ENCODE results near the gene RPS3. TPM values are rescaled to one million over a fixed set of nuclear protein-coding genes. Genes with fewer than 3 reads are reported as not detected.

RPS3 gene
- total RNA-seq, 1 experiment from 2014 or later: 6,280 TPM

DNA sequence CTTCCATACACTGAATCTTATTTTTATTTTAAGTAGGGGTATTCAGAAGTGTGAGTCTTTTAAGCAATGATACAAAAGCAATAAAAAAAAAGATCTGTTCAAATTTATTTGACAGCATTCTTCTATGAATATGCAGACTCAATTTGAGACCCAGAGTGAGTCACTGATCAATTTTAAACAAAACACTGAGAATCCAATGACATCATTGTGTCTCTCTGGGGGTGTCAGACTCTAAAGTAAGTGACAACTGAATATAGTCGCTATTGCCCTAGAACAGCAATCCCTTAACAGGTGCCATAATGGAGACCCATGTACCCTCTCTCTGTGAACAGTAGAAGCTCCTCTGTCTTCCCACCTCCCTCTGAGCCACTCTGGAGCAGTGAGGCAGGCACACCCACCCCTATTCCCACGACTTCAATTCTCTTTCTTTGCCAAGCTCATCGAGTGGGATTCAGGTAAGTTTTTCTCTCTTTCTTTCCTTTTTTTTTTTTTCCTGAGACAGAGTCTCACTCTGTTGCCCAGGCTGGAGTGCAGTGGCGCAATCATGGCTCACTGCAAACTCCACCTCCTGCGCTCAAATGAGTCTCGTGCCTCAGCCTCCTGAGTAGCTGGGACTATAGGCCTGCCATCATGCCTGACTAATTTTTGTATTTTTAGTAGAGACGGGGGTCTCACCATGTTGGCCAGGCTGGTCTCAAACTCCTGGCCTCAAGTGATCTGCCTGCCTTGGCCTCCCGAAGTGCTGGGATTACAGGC lies 5.1 kb upstream of the RPS3 start:
- Histone ChIP-seq H3K4me1 (peaks cover 5% of the 10 kb centered on the region), H3K4me3 (ENCODE audit: low read depth, low read length) (no peak overlapping the region), H3K9me3 (no peaks in the 10 kb centered on the region), H3K36me3 (ENCODE audit: control insufficient read depth, insufficient read depth, low read length) (no peaks in the 10 kb centered on the region), H3K27me3 (replicated peaks; ENCODE audit: control insufficient read depth, insufficient read depth, low read length) (no peaks in the 10 kb centered on the region)
- H3K27ac Mint-ChIP-seq (ENCODE audit: unreplicated experiment): no peak overlapping the region
- peaks cover 4% of the 10 kb centered on the region for H3K4me1 Mint-ChIP-seq (ENCODE audit: low read depth, unreplicated experiment)
- POLR2A ChIA-PET: interaction anchor here (1.4 kb wide), 1 partner anchor 28 kb away, joined by 3 read pairs; no protein-coding TSS in a partner anchor
- H3K36me3 Mint-ChIP-seq (ENCODE audit: insufficient read depth, unreplicated experiment): peaks cover 5% of the 10 kb centered on the region
- H3K27me3 Mint-ChIP-seq (ENCODE audit: insufficient read depth, unreplicated experiment): no peaks in the 10 kb centered on the region
- TF ChIP-seq CTCF (IDR thresholded peaks at IDR 0.05; ENCODE audit: insufficient read depth in 1 of 2, low read depth in 1 of 2, low read length in 1 of 2, severe bottlenecking in 1 of 2, unreplicated experiment in 1 of 2): no peak
- no peak overlapping the region for H3K4me3 Mint-ChIP-seq (ENCODE audit: unreplicated experiment)
- no TSS peak for BruUV-seq (replicated peaks)
- intact Hi-C loops (cut with micrococcal nuclease; ENCODE audit: unreplicated experiment): no loop called here
- no peak for DNase-seq
- H3K9me3 Mint-ChIP-seq (ENCODE audit: unreplicated experiment): no peaks in the 10 kb centered on the region
- CTCF ChIA-PET: no interaction called here

DNA sequence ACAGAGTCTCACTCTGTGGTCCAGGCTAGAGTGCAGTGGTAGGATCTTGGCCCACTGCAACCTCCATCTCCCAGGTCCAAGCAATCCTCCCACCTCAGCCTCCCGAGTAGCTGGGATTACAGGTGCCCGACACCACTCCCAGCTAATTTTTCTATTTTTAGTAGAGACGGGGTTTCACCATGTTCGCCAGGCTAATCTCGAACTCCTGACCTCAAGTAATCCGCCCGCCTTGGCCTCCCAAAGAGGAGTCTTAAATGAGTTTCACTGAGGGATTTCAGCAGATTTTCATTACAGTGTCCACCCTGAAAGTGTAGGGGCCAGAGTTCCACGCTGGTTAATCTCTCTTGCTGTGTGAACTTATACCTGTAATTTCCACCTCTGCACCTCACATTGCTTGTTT lies 412 bp upstream of the RPS3 start:
- Mint-ChIP-seq H3K4me3 (ENCODE audit: unreplicated experiment) (peak overlapping the region; percentile 99), H3K4me1 (ENCODE audit: low read depth, unreplicated experiment) (peaks cover 33% of the 10 kb centered on the region), H3K27me3 (ENCODE audit: insufficient read depth, unreplicated experiment) (no peaks in the 10 kb centered on the region), H3K36me3 (ENCODE audit: insufficient read depth, unreplicated experiment) (peaks cover 51% of the 10 kb centered on the region), H3K9me3 (ENCODE audit: unreplicated experiment) (no peaks in the 10 kb centered on the region), H3K27ac (ENCODE audit: unreplicated experiment) (peak overlapping the region; percentile 100)
- DNase-seq: no peak
- CTCF ChIA-PET: no interaction called here
- Histone ChIP-seq H3K27me3 (replicated peaks; ENCODE audit: control insufficient read depth, insufficient read depth, low read length) (no peaks in the 10 kb centered on the region), H3K4me1 (peaks cover 35% of the 10 kb centered on the region), H3K9me3 (no peaks in the 10 kb centered on the region), H3K36me3 (ENCODE audit: control insufficient read depth, insufficient read depth, low read length) (peaks cover 17% of the 10 kb centered on the region), H3K4me3 (ENCODE audit: low read depth, low read length) (no peak overlapping the region)
- intact Hi-C loops (cut with micrococcal nuclease; ENCODE audit: unreplicated experiment): loop anchor here (1.0 kb wide), 1 partner anchor 11 kb away; no protein-coding TSS in a partner anchor
- POLR2A ChIA-PET: interaction anchor here (1.0 kb wide), 1 partner anchor 24 kb away, joined by 4 read pairs; no protein-coding TSS in a partner anchor
- no peak for TF ChIP-seq CTCF (IDR thresholded peaks at IDR 0.05; ENCODE audit: insufficient read depth in 1 of 2, low read depth in 1 of 2, low read length in 1 of 2, severe bottlenecking in 1 of 2, unreplicated experiment in 1 of 2)
- no TSS peak for BruUV-seq (replicated peaks)

GRCh38 chr11:75400146-75400865 lies 988 bp downstream of the RPS3 start:
- no TSS peak for BruUV-seq (replicated peaks)
- peak overlapping the region; percentile 100 for H3K27ac Mint-ChIP-seq (ENCODE audit: unreplicated experiment)
- peaks cover 43% of the 10 kb centered on the region for H3K4me1 Mint-ChIP-seq (ENCODE audit: low read depth, unreplicated experiment)
- no peaks in the 10 kb centered on the region for H3K27me3 Mint-ChIP-seq (ENCODE audit: insufficient read depth, unreplicated experiment)
- intact Hi-C loops (cut with micrococcal nuclease; ENCODE audit: unreplicated experiment): no loop called here
- no peaks in the 10 kb centered on the region for H3K27me3 ChIP-seq (replicated peaks; ENCODE audit: control insufficient read depth, insufficient read depth, low read length)
- no peak for TF ChIP-seq CTCF (IDR thresholded peaks at IDR 0.05; ENCODE audit: insufficient read depth in 1 of 2, low read depth in 1 of 2, low read length in 1 of 2, severe bottlenecking in 1 of 2, unreplicated experiment in 1 of 2)
- peak overlapping the region; percentile 99 for H3K4me3 Mint-ChIP-seq (ENCODE audit: unreplicated experiment)
- POLR2A ChIA-PET: interaction anchor here (0.6 to 1.3 kb wide), 10 partner anchors 13 to 131 kb away, joined by 3 to 7 read pairs (median 5); partner anchors contain the start of gene GDPD5
- peaks cover 35% of the 10 kb centered on the region for H3K4me1 ChIP-seq
- H3K36me3 Mint-ChIP-seq (ENCODE audit: insufficient read depth, unreplicated experiment): peaks cover 65% of the 10 kb centered on the region
- no peak for DNase-seq
- H3K36me3 ChIP-seq (ENCODE audit: control insufficient read depth, insufficient read depth, low read length): peaks cover 23% of the 10 kb centered on the region
- CTCF ChIA-PET: interaction anchor here (0.6 to 1.3 kb wide), 6 partner anchors 13 to 77 kb away, joined by 3 to 6 read pairs (median 3); no protein-coding TSS in a partner anchor
- H3K4me3 ChIP-seq (ENCODE audit: low read depth, low read length): peak overlapping the region; percentile 80
- H3K9me3 Mint-ChIP-seq (ENCODE audit: unreplicated experiment): no peaks in the 10 kb centered on the region
- no peaks in the 10 kb centered on the region for H3K9me3 ChIP-seq

Measured in Caco-2 (cell line).